Right lobe of liver (tissue), 4 donors: ENCODE measurements around the gene GRID1.

Experiments
- POLR2A ChIP-seq: fragments of 450-650 bp; IDR thresholded peaks from one replicate; pipeline ENCODE4 v1.6.1; 2017; ENCODE audit warnings: antibody characterized with exemption, mild to moderate bottlenecking
- TF ChIP-seq, protein P1 (sequence below), 4 donors: fragments of 200-600 bp in 3 of 4; fragments of 450-650 bp in 1 of 4; IDR thresholded peaks; one replicate each; pipeline versions ENCODE4 v1.5.1 to v1.8.0; 2016 to 2022; ENCODE audit warnings: antibody characterized with exemption in 4 of 4, mild to moderate bottlenecking in 2 of 4
- donor health status: DM: no; HTN: no; CAD: no.
- donor health status: DM: no; HTN: no; CAD: no.
- donor health status: DM: no; HTN: yes; CAD: no.

DNA sequence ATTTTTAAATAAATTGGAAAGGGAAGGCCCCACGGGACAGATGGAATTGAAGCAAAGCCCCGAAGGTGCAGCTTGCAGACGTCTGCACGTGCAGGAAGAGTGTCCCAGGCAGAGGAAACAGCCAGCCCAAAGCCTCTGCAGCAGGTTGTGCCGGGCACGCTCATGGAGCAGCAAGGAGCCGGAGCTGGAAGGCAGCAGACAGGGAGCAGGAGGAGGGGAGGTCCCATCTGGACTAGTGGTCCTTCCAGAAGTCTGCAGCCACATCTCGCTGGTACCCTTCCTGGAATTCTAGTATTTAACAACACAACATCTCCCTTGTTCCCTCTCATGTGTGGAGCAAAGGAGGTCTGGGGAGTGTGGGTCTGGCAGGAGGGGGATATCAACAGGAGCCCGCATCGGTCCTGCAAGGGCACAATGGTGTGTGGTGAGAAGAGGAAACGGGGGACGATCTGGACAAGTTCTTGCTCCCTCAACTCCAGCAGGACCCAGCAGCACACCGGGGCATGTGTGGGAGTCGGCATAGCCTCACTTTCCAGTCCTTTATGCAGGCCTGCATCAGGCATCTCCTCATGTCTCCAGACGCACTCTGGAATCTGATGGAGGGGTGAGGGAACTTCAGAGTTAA is 169.3 kb downstream of the GRID1 start:
- TF ChIP-seq, protein P1, sequence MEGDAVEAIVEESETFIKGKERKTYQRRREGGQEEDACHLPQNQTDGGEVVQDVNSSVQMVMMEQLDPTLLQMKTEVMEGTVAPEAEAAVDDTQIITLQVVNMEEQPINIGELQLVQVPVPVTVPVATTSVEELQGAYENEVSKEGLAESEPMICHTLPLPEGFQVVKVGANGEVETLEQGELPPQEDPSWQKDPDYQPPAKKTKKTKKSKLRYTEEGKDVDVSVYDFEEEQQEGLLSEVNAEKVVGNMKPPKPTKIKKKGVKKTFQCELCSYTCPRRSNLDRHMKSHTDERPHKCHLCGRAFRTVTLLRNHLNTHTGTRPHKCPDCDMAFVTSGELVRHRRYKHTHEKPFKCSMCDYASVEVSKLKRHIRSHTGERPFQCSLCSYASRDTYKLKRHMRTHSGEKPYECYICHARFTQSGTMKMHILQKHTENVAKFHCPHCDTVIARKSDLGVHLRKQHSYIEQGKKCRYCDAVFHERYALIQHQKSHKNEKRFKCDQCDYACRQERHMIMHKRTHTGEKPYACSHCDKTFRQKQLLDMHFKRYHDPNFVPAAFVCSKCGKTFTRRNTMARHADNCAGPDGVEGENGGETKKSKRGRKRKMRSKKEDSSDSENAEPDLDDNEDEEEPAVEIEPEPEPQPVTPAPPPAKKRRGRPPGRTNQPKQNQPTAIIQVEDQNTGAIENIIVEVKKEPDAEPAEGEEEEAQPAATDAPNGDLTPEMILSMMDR (IDR thresholded peaks at IDR 0.05), result no peak
- no peak for TF ChIP-seq POLR2A
